ENCODE data around the gene TAF10.

Gene TAF10

DNA sequence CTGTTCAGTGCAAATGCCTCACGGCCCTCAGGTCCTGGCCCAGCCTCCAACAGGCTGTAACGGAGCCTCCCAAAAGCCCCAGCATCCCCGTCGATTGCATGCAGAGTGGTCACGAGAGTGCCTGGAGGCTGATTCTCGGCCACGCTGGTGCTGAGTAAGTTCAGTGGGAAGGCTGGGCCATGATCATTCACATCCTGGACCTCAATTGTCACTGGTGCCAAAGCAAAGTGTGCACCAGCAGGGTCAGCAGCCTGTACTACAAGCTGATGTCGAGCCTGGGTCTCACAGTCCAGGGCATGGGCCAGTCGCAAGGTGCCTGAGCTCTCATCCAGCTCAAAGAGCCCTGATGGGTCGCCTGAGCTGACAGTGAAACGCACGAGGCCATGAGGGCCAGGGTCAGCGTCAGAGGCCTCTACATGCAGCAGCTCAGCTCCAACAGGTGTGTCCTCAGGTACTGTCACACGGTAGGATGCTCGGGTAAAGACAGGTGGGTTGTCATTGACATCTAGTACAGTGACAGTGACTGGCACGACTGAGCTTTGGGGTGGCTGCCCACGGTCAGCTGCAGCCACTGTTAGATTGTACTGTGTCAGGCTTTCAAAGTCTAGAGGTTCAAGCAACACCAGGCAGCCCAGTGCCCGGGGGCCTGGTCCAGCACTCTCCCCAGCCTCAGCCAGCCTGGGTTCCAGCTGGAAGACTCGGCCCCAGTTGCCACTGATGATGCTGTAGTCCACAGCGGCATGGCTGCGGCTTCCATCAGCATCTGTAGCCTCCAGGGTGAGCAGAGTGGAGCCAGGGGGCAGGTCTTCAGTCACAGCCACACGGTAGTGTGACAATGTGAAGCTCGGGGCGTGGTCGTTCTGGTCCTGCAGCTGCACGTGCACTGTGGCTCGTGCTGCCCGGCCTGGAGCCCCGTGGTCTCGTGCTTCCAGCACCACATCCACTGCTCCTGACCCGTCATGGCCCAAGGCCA, 11.7 kb upstream of the TAF10 start:
- no peak for DNase-seq

DNA sequence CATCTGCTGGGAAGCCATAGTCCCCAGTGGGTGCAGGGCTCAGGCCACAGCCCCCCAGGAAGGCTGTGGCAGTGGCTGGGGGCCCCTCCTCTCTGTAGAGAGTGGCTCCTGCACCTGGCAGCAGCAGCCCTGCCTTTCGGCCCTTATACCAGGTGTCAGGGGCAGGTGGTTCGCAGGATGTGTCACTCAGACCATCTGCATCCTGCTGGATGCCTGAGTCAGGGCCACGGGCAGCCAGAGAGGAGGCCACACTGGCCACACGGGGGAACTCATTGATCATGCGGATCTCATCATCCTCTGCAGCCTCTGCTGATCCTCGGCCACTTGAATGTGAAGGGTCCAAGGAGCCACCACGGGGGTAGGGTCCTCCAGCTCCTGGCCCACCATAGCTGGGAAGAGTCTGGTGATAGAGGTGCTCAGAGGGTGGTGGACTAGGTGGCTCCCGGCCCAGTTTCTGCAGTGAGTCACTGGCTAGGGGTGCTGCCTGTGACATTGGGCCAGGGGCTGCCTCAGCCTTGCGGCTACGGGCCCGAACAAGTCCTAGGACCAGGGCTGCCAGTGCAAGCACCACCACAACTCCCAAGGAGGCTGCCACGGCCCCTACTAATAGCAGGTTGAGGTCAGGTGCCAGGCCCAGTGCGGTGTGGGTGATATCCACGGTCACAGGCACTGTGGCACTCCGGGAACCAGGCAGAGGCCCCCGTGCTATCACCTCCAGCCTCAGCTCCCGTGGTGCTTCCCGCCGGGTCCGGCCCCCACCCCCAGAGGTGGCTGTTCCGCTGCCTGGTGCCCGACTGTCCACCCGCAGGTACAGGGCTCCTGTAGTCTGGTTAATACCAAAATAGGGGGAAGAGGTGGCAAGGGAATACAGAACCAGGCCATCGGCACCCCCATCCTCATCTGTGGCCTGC, 10.5 kb upstream of the TAF10 start:
- no peak for DNase-seq

GRCh38 chr11:6621711-6622211, 9.7 kb upstream of the TAF10 start:
- DNase-seq, result no peak

GRCh38 chr11:6620636-6621035, 8.6 kb upstream of the TAF10 start:
- no peak for DNase-seq

DNA sequence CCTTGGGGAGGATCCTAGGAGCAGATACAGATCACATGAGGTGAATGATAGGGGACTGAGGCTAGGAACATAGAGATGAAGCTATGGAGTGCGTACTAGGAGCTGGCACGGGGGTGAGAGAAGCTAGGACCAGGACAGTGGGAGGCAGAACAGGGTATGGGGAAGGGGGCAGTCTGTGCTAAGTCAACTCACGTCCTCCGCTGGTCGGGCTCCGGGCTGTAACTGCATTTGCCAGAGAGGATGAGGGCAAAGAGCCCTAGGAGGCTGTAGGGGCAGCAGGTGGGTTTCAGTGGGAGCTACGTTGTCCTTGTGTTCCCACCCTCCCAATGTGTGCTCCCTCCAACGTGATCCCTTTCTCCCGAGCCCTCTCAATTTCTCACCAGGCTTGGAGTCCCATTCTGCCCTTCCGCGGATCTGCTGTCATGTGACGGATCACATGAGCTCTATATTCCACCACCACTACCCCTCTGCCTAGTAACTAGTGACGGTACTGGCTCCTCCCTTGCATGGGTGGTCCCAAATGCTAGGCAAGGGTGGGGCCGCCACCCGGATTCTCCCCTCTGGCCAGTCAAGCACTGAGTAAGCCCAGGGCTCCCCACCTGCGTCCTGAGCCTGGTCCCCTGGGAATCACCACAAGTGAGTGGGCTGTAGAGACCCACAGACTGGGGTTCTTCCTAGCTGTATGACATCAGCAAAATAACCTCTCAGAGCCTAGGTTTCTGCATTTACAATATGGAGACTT, 7.2 kb upstream of the TAF10 start, which contains the start of gene TPP1:
TSS of gene TPP1 (minus strand) at position 419 of the 742 bp plus-strand sequence. CDS start at position 397, 22 bp downstream.
- DNase-seq, result peak; percentile 96

DNA sequence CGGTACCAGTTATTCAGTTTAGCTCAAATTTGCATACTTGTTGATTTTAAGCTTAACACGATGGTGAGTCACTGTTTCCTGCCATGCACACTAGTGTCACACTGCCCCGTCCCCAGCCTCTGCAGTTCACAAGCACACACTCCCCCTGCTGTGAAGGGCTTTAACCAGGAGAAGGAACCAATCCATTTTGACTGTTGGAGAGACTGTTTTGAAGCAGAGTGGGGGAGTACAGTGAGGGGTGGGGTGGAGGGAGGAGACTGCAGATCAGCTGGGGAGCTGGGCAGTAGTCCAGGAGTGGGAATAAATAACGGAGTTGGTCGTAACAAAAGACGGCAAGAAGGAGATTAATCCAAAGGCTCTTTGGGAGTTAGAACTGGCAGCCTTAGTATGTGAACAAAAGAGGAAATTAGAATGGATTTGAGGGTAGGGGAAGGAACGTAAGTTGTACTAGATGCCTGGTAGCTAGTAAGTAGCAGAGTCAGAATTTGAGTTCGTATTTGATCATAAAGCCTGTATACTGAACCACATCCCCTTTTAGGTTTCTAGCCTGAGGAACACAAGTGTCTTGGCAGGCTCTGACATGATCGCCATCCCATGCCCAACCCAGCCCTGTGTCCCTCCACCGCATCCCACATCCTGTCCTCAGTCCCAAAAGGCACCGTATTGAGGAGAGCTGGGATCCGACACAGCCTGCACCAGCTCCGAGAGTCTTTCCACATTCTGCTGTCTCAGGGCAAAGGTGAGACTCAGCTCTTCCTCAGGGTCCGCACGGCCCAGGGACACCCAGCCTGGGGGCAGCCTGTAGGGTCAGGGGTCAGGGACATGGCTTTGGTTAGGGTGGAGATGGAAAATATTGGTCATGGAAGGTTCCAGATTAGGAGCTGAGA, 6.3 kb upstream of the TAF10 start:
- DNase-seq, result peak; percentile 65

DNA sequence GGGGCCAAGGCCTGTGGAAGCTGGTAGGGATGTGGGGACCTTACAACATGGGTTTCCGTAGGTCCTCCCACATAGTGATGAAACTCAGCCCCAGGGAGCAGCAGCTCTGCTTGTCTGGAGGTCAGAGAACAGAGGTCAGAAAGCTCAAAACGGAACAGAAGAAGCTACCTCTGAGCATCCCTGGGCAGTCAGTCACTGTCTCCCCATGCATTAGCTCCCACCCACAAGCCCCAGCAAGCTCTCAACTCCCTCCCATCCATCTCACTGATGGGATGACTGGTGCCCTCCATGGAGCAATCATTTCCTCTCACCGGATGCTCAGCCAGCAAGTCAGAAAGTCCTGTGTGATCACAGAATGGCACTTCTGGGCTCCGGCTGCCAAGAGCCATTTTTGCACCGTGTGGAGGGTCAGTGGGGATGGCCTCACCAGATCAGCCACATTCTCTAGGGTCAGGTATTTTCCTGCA, 5.3 kb upstream of the TAF10 start:
- DNase-seq, result no peak

GRCh38 chr11:6616596-6617250, 4.7 kb upstream of the TAF10 start:
- DNase-seq, result no peak

DNA sequence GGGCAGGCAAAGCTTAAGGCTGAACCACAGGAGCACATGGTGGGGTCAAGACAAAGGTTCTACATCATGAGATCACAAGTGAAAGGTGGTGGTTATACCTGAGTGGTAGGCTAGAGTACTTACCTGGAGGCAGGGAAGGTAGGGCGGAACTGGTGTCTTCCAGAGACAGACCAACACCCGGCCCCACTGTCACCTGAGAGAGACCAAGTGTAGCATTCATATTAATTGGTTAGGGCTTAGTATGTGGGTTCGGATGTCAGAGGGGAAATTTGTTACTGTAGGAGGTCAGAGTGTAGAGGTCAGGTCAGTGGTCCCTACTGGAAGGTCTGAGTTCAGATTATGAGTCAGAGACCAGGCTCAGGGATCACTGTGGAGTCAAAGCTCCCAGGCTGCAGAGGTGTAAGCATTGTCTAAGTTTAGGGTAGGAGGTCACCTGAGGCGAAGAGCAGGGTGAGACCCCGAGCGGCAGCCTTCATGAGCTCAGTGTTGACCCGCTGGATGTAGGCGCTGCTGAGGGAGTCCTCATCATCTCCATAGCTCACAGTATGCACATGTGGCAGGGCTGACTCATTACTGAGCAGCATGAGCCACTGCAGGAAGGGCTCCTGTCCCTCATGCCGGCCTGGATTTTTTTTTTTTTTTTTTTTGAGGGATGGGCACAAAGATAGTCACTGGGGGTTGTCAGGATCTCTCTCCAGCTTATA, 4.0 kb upstream of the TAF10 start:
- no peak for DNase-seq

GRCh38 chr11:6615046-6615445, 3.0 kb upstream of the TAF10 start:
- DNase-seq, result no peak

DNA sequence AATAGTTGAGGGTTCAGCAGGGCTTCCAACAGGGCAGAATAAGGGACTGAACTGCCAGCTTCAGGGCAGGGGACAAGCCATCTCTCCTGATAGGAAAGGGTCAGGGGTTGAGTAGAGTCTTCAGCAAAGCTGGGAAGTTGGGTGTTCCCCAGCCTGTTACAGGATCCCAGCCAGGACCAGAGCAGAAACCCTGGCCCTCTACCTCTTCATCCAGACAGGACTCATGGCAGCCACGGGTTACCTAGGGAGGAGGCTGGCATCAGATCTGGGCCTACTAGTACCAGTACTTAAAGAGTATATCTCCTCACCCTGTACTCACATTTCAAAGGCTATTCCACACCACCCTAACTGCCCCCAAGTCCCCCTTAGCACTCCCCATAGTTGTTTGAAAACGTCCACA, 2.4 kb upstream of the TAF10 start:
- DNase-seq, result peak; percentile 12

- peak; percentile 7 for DNase-seq
Observed at GRCh38 chr11:6613496-6613895, 1.5 kb upstream of the TAF10 start.

DNA sequence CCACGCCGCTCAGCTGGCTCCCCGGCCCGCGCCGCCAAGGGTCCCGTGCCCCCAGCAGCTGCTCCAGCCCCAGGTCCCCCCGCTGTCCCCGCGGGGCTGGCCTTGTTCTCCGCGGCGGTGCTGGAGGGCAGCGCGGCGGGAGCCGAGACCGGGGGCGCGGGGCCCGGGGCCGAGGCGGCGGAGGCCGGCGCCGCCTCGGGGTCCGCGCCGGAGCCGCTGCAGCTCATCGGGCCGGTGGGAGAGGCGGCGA, 128 bp downstream of the TAF10 start:
- no peak for DNase-seq

DNA sequence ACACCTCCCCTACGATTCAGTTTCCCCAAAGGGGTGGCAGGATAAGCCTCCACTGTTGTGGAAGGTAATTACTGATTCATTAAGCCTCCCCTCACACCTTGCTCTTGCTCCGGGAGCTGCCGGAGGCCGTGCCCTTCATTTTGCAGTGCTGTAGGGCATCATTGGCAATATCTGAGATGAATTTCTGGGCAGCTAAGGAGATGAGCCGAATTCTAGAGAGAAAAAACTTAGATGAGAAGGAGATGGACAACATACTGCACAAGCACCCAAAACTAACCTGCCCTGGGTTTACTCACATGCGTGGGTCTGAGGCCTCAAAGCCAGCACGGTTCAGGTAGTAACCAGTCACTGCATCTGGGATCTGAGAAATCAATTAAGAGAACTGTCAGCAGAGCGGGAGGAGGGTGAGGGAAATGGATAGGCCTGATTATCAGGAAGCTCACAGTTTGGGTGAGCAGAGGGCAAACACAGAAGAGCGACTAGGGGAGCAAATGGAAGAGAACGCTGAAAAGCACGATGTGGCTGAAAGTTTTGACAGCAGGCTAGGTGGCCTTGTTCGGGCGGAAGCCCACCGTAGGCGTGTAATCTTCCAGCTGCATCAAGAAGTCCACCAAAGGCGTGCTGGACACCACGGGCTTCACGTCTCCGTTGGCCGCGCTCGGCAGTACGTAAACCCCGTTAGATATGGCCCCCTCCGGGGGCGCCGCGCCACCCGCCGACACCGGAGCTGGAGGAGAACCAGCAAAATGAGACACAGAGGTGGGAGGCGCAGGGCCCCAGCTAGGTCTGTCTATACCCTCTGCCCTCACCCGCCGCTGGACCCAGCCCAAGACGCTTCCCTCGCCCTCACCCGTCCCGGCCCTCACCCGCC, 689 bp downstream of the TAF10 start:
- peak; percentile 74 for DNase-seq

DNA sequence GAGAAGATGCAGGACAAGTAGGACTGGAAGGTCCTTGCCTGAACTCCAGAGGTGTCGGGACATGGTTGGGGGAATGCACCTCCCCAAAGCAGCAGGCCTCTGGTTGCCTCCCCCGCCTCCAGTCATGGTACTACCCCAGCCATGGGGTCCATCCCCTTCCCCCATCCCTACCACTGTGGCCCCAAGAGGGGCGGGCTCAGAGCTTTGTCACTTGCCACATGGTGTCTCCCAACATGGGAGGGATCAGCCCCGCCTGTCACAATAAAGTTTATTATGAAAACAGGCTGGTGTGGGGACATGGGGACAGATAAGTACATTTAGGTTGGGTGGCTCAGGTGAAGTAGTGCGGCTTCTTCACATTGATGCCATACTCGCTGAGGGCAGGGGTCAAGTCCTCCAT, 1.4 kb downstream of the TAF10 start:
- peak; percentile 32 for DNase-seq

GRCh38 chr11:6609502-6610015, 2.5 kb downstream of the TAF10 start:
- peak; percentile 18 for DNase-seq

DNA sequence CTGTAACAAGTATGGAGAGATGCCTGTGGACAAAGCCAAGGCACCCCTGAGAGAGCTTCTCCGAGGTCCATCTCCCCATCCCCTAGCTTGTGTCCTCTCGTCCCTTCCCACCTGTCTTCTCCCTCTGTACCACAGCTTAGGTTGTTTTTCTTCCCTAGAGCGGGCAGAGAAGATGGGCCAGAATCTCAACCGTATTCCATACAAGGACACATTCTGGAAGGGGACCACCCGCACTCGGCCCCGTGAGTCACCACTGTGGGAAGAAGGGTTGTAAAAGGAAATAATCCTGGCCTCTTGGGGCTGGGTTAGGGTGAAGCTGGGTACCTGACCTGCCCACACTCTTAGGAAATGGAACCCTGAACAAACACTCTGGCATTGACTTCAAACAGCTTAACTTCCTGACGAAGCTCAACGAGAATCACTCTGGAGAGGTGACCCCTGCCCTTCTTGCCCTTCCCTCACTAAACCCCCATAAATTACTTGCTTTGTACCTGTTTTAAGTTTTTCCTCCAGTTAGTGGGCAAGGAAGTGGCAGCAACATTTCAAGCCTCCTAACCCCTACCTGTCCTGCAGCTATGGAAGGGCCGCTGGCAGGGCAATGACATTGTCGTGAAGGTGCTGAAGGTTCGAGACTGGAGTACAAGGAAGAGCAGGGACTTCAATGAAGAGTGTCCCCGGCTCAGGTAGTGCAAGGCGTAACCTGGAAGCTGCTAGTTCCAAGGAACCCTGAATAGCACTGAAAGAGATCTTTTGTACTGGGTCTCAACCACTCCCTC, 3.1 kb downstream of the TAF10 start:
- DNase-seq, result peak; percentile 11

GRCh38 chr11:6608011-6608410, 4.0 kb downstream of the TAF10 start:
- peak; percentile 10 for DNase-seq
